ENCODE results near the gene BTAF1.
"Not testable (repeated sequence)": the region's sequence is repeated elsewhere in the genome, so short reads cannot be mapped to it uniquely, and the experiment has no call there.

The BTAF1 gene

DNA sequence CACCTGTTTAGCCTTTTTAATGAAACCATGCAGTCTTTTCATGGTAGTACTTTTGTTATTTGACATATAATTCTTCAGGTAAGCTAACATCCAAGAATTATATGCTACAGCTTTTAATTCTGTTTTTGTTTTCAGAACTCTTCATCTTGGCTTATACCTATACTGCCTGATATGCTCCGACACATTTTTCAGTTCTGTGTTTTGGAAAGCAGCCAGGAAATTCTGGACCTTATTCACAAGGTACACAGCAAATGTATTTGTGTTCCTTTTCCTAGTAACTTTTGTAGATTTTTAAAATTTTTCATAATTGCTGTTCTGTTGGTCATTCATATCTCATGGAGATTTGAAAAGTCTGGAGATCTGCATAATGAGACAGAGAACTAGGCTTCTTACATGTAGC lies 56.7 kb downstream of the BTAF1 start:
- DNase-seq, result no peak

DNA sequence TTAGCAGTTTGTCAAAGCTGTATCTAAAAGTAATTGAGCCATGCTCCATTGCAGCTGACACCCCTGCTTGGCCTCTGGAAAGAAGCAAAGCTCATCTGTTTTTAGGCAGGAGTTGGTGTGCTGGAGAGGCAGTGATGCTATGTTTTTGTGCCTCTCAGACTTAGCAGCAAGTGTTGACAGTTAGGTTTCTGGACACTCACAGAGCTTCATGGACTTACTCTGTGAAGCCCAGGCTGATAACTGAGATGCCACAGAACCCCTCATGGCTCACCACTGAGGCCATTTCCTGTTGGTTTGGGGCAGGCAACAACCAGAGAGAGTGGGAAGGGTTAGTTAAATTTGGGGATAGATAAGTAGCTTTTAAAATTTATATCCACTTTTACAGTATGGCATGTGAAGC lies 59.8 kb downstream of the BTAF1 start:
- DNase-seq, result no peak

DNA sequence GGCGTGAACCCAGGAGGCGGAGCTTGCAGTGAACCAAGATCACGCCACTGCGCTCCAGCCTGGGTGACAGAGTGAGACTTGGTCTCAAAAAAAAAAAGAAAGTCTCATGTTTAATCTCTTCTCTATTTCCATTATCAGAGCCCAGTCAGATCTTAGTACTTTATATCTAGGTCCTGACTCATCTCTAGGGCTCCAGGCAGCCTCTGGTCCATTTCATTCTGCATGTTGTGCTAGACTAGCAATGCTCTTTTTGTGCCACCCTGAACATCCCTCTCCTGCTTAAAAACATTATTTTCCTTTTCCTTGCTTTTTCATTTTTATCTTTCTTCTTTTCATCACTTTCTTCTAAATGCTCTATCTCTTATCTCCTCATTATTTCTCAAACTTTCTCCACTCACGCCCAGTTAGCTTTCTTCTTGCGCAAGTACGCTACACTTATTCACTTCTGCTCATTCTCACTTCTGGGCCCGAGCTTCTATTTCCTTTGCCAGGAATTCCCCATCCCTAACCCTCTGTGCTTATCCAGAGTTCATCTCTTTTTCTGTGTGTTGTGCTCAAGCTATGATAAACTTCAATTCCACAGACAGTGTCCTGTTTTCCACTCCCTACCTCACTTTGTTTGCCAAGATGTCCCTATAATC lies 63.9 kb downstream of the BTAF1 start:
- no peak for DNase-seq

DNA sequence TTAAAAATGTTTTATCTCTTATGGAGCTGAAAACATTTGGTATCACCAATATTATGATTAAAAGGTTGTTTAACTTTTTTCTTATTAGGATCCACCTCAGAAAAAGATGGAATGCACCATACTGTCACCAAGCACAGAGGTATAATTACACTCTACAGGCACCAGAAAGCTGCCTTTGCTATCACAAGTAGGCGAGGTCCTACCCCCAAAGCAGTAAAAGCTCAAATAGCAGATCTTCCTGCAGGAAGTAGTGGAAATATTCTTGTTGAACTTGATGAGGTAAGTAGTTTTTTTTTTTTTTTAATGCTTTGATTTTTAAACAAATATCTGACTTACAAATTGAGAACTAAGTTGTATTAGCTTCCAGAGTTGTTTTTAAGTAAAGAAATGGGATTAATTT lies 68.5 kb downstream of the BTAF1 start:
- DNase-seq, result no peak

DNA sequence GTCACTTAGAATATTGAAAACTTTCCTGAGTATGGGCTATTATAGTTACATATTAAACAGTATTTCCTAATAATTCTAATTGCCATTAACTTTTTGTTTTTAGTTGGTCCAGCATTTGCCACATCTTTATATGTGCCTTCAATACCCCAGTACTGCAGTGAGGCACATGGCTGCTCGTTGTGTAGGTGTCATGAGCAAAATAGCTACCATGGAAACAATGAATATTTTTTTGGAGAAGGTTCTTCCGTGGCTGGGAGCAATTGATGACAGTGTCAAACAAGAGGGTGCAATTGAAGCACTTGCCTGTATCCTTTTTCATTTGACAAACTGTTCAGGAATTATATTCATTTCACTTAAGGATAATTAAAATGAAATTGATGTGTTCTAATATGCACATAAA lies 72.7 kb downstream of the BTAF1 start:
- no peak for DNase-seq

GRCh38 chr10:92001581-92001980 lies 78.0 kb downstream of the BTAF1 start:
- DNase-seq, result no peak

DNA sequence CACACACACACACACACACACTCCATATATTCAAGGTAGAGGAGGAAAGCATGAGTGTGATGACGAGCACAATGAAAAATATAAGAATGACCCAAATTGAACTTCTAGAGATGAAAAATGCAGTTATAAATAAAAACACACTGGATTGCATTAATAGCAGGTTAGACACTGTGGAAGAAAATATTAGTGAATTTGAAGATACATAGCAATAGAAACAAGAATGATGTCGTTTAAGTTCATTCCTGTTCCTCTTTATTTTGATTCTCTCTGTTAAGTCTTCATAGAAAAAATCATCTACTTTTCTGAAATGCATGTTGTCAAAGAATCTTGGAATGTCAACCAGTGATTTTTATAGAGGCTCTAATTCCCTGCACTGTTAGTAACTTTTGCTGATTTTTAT lies 78.4 kb downstream of the BTAF1 start:
- DNase-seq, result no peak

- no peak for DNase-seq
Observed at GRCh38 chr10:92003258-92003657, 79.7 kb downstream of the BTAF1 start.

GRCh38 chr10:92005978-92006377 lies 82.4 kb downstream of the BTAF1 start:
- DNase-seq, result no peak

GRCh38 chr10:92009445-92009844 lies 85.9 kb downstream of the BTAF1 start:
- DNase-seq, result no peak

DNA sequence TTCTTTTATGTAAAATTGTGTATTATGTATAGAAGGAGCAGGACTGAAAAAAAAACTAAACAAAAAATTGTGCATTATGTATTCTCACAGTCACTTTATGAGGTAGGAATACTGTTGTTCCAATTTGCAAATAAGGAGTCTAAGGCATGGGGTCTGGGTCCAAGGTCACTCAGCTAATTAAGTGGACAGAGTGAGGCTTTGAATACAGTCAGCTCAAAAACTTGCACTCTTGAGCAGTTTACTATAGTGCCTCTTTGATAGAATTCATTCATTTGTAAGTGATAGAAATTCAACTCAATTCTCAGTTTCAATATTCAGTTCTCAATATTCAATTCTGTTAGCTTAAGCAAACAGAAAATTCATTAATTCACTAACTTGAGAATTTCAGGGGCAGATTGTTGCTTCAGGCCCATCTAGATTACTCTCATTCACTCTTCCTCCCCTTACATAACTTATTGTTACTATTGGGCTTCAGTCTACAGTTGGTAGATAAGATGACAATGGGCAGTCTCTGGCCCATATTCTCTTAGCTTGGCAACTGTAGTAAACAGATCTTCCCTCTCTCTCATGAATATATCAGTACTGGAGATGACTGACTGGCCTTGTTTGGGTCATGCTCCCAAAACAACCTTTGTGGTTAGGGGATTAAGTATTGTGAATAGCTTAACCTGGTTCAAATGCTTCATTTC lies 86.6 kb downstream of the BTAF1 start:
- no peak for DNase-seq

GRCh38 chr10:92011560-92012214 lies 88.1 kb downstream of the BTAF1 start:
- DNase-seq, result peak; percentile 17

DNA sequence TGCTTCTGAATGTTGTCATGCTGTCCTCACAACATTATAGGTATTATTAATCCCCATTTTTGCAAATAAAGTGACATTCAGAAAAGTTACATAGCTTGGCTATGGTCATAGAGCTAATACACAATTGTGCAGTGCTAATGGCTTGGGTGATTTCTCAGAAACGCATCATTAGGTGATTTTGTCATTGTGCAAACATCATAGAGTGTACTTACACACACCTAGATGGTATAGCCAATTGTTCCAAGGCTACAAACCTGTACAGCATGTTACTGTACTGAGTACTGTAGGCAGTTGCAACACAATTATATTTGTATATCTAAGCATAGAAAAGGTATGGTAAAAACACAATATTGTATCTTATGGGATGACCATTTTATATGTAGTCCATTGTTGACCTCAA lies 91.0 kb downstream of the BTAF1 start:
- peak; percentile 64 for DNase-seq

DNA sequence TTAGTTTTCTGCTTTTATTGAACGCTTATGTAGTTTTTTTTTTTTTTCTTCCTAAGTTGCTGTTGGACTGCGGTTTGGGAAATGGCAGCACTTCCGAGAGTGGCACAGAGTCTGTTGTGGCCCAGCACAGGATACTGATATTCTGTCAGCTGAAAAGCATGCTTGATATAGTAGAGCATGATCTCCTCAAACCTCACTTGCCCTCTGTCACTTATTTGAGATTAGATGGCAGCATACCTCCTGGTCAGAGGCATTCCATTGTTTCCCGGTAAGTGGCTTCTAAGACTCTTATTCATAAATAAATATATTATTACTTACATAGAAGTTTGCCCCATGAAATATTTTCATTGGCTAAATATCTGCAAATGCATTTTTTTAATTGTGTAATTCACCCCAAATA lies 101.1 kb downstream of the BTAF1 start:
- DNase-seq, result no peak

DNA sequence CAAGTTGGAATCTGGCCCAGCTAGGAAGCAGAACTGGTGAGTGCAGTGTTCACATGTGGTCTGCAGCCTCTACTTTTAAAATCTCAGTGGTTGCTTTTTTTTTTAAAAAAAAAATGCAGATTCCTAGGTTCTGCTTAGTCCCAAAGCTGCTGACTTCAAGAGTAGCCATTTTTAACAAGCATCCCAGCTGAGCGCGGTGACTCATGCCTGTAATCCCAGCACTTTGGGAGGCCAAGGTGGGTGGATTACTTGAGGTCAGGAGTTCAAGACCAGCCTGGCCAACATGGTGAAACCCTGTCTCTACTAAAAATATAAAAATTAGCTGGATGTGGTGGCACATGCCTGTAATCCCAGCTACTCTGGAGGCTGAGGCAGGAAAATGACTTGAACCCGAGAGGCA lies 101.8 kb downstream of the BTAF1 start:
- not testable (repeated sequence) for DNase-seq

GRCh38 chr10:92027141-92027540 lies 103.6 kb downstream of the BTAF1 start:
- no peak for DNase-seq

GRCh38 chr10:92031580-92031979 lies 108.0 kb downstream of the BTAF1 start:
- DNase-seq, result no peak

DNA sequence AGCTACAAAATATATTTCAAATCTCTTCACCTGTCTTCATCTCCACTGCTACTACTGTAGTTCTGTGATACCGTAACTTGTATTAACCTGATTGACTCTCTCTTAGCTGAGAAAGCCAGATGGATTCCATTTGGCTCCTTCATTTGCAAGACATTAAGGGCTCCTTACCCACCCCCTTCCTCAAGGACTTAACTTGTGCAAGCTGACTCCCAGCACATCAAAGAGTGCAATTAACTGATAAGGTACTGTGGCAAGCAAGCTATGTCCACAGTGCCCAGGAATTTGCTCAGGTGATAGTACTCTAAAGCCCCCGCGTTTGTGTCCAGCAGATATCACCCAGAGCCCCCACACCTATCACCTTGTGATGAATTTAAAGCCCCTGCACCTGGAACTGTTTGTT lies 109.5 kb downstream of the BTAF1 start:
- DNase-seq, result not testable (repeated sequence)

GRCh38 chr10:92038949-92039348 lies 115.4 kb downstream of the BTAF1 start:
- DNase-seq, result no peak

DNA sequence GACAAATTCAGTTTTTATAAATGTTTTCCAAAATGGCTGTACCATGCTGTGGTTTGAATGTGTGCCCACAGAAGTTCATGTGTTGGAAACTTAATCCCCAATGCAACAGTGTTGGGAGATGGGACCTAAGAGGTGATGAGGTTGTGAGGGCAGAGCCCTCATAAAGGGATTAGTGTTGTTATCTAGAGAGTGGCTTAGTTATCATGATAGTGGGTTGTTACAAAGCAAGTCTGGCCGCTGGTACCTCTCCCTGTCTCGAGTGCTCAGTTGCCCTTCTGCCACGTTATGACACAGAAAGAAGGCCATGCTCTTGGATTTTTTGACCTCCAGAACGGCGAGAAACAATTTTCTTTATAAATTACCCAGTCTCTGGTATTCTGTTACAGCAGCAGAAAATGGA lies 119.0 kb downstream of the BTAF1 start:
- no peak for DNase-seq

DNA sequence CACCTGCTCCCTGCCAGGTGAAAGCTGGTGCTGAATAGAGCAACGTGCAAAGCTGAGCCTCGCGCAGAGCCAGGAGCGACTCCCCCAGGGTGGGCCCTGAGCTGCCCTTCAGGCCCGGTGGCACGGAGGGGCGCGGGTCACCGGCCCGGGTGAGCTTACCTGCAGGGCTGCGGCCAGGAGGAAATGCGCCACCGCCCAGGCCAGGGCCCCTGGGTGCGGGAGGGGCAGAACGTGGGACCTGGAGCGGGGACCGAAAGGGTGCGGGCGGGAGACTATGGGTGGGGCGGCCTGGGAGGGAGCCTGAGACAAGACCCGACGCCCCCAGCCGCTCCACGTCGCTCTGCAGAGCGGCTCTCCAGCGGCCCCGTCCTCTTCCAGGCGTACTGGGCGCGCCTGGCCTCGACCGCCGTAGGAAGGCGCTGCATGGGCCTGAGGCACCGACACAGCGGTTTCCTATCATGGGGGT lies 122.1 kb downstream of the BTAF1 start:
- no peak for DNase-seq

GRCh38 chr10:92047215-92047614 lies 123.6 kb downstream of the BTAF1 start:
- DNase-seq, result no peak

DNA sequence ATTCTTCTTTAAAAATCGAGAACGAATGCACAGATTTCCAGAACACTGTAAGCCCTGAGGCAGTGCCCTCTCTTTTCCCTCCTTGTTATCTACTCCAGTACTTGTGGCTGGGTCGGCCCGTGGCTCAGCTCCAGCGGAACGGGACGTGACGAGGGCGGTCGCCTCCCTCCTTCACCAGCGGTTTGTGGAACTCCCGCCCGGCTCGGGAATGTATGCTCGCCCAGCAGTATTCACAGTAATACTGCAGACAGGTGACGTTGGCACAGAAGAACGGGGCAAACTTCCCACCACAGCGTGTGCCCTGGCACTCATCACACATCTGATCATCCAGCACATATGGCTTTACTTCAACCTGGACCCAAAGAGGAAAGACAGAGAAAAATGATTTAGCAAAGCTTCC lies 128.5 kb downstream of the BTAF1 start:
- DNase-seq, result no peak

DNA sequence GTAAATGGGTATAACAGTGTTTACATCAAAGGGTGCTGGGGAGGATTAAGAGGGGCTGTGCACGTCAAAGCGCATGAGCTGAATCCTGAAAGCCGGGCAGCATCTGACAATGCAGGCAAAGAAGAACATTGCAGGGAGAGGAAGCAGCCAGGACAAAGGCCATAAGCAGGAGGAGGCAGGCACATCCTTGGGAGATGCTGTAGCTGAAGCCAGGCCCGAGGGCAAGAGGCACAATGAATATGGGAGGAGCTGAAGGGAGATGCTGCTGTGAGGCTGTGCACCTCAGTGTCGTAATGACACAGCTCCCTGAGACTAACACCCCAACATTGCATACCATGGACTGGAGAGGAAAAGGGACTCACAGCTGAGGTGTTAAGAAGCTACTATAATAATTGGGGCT lies 129.2 kb downstream of the BTAF1 start:
- no peak for DNase-seq
